ENCODE measurements around the gene NUDT14. TPM values are rescaled to one million over a fixed set of nuclear protein-coding genes. Genes with fewer than 3 reads are reported as not detected.
A peak's percentile ranks its signal among the peaks of the same experiment; 100 is the strongest.

The NUDT14 gene
- total RNA-seq, 4 donors from 2014 or later = 9.7 to 17.6 (median 15.4) TPM

- H3K4me1 ChIP-seq = peaks cover 20 to 89% (median 54%) of the 10 kb centered on the region in 3 donors
- 30 to 64% methylated on average over 8 to 9 of the region's 18 CpGs for WGBS, 2 donors
- no peak overlapping the region for H3K4me3 ChIP-seq
- intact Hi-C loops (cut with DNase I) = no loop called here
- peak overlapping the region in 2 of 4 donors; percentile 73 to 80 for H3K27ac ChIP-seq
- H3K36me3 ChIP-seq = no peaks in the 10 kb centered on the region
- no peaks in the 10 kb centered on the region for H3K9me3 ChIP-seq
- H3K27me3 ChIP-seq = peaks cover 6 to 97% (median 16%) of the 10 kb centered on the region in 4 donors
- no peak for DNase-seq
- TF ChIP-seq POLR2A (IDR thresholded peaks at IDR 0.05) = no peak
- TF ChIP-seq, protein P1, sequence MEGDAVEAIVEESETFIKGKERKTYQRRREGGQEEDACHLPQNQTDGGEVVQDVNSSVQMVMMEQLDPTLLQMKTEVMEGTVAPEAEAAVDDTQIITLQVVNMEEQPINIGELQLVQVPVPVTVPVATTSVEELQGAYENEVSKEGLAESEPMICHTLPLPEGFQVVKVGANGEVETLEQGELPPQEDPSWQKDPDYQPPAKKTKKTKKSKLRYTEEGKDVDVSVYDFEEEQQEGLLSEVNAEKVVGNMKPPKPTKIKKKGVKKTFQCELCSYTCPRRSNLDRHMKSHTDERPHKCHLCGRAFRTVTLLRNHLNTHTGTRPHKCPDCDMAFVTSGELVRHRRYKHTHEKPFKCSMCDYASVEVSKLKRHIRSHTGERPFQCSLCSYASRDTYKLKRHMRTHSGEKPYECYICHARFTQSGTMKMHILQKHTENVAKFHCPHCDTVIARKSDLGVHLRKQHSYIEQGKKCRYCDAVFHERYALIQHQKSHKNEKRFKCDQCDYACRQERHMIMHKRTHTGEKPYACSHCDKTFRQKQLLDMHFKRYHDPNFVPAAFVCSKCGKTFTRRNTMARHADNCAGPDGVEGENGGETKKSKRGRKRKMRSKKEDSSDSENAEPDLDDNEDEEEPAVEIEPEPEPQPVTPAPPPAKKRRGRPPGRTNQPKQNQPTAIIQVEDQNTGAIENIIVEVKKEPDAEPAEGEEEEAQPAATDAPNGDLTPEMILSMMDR (IDR thresholded peaks at IDR 0.05) = no peak
Measured at GRCh38 chr14:105199093-105199492, 18.0 kb upstream of the NUDT14 start.

DNA sequence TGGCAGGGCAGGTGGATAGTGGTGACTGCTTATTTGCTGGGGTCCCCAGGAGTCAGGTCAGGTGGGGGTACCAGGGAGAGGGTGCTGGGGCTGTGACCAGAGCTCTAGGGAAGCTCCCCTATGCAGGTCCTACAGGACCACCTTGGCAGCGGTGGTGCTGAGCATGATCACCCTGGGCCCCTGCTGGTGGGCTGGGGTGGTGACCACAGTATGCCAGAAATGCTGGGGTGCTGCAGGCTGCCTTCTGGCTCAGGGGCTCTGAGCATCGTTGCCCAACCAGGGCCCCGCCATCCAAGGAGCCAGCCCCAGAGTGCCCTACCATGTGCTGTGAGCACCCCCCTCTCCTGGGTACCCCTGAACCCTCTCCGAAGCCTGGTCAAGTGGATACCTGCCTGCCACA, 17.5 kb upstream of the NUDT14 start:
- no peak overlapping the region for H3K4me3 ChIP-seq
- no peak for DNase-seq
- TF ChIP-seq, protein P1 (IDR thresholded peaks at IDR 0.05) = no peak
- no peak for TF ChIP-seq POLR2A (IDR thresholded peaks at IDR 0.05)
- H3K36me3 ChIP-seq = no peaks in the 10 kb centered on the region
- WGBS, 2 donors = 90% methylated on average over 2 of the region's 4 CpGs; no CpG with 5 or more reads in 1 of the 2 donors
- no peaks in the 10 kb centered on the region for H3K9me3 ChIP-seq
- H3K4me1 ChIP-seq = peaks cover 20 to 89% (median 54%) of the 10 kb centered on the region in 3 donors
- peaks cover 6 to 97% (median 16%) of the 10 kb centered on the region in 4 donors for H3K27me3 ChIP-seq
- H3K27ac ChIP-seq = peak overlapping the region in 3 of 4 donors; percentile 20 to 80 (median 73)
- intact Hi-C loops (cut with DNase I) = no loop called here

DNA sequence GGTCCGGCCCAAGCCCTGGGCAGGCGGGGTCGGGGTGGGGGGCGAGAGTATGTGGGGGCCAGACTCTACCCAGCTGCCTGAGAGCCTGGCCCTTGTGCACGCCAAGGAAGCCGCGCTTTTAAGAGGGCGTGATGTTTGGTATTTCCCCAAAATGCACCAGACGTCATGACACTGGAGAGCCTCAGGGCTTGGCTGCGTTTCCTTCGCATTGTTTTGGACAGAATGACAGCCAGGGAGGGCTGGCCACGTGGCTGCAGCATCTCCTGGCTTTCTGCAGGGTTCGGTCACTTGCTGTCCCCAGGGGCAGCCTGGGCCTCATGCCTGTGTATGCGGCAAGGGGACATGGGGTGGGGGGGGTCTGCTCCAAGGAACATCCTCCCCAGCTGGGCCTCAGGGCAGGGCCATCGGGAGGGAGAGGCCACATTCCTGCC, 16.1 kb upstream of the NUDT14 start:
- WGBS, 2 donors = 0% methylated on average over 3 of the region's 15 CpGs; no CpG with 5 or more reads in 1 of the 2 donors
- peaks cover 22 to 85% (median 52%) of the 10 kb centered on the region in 3 donors for H3K4me1 ChIP-seq
- intact Hi-C loops (cut with DNase I) = no loop called here

DNA sequence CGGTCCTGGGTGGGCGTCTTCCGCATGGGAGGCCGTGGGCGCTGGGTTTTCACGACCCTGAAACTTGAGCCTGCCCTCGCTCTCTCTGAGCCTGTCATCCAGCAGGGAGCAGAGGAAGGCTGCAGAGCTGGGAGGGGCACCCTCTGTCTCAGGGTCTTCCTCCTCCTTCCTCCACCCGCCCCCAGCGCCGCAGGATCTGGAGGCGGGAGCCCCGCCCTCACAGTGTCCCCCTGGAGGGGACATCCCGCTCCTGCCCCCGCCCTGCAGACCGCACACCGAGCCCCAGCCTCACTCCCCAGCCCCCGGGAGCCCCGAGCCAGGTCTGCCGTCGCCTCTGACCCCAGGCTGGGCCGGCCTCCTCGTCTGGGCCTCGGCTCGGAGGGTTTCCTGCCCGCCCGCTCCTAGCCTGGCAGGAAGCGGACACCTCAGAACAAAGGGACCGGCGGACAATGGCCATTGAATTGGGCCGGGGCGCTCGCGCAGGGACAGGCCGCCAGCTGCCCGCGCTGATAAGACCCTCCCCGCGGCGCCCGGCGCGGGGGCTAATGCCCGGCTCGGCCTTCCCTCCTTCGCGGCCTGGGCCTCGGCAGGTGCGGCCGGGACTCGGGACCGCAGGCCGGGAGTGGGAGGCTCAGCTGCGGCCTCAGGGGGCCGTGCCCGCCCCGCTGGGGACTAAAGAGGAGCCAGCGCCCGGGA, 15.3 kb upstream of the NUDT14 start:
- peak overlapping the region in 2 of 4 donors; percentile 26 to 53 for H3K4me3 ChIP-seq
- H3K27me3 ChIP-seq = peaks cover 6 to 98% (median 19%) of the 10 kb centered on the region in 4 donors
- no peak for DNase-seq
- H3K4me1 ChIP-seq = peaks cover 22 to 77% (median 49%) of the 10 kb centered on the region in 3 donors
- TF ChIP-seq, protein P1 (IDR thresholded peaks at IDR 0.05) = no peak
- no peak for TF ChIP-seq POLR2A (IDR thresholded peaks at IDR 0.05)
- intact Hi-C loops (cut with DNase I) = no loop called here
- H3K27ac ChIP-seq = peak overlapping the region; percentile 9 to 80 (median 56)
- 28% methylated on average over 5 to 6 of the region's 58 CpGs for WGBS, 2 donors
- no peaks in the 10 kb centered on the region for H3K36me3 ChIP-seq
- H3K9me3 ChIP-seq = no peaks in the 10 kb centered on the region

More for the DNA sequence above, 16.1 kb upstream of the NUDT14 start:
- no peak for TF ChIP-seq POLR2A (IDR thresholded peaks at IDR 0.05)
- TF ChIP-seq, protein P1 (IDR thresholded peaks at IDR 0.05) = no peak
- Histone ChIP-seq H3K27me3 (peaks cover 6 to 99% (median 19%) of the 10 kb centered on the region in 4 donors), H3K9me3 (no peaks in the 10 kb centered on the region), H3K4me3 (peak overlapping the region in 2 of 4 donors; percentile 26 to 53), H3K27ac (peak overlapping the region; percentile 9 to 80 (median 56)), H3K36me3 (no peaks in the 10 kb centered on the region)
- no peak for DNase-seq

Data from esophagus squamous epithelium (tissue), 5 donors.